ENCODE data around the gene POLR3GL. TPM values are rescaled to one million over a fixed set of nuclear protein-coding genes. Genes with fewer than 3 reads are reported as not detected.

The POLR3GL gene
- polyA plus RNA-seq, 1 donor (not counting 4 experiments of a cell fraction or from before 2014, with no cell fraction given): 14.0 TPM

DNA sequence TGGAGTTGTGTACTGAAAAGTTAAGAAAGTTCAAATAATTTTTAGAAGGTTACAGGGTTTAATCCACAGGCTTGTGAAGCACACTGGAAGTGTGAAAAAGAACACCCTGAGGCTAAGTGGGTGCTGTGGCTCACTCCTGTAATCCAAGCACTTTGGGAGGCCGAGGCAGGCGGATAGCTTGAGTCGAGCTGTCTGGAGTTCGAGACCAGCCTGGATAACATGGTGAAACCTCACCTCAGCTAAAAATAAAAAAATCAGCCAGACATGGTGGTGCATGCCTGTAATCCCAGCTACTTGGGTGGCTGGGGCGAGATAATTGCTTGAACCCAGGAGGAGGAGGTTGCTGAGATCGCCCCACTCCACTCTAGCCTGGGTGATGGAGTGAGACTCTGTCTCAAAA, 22.1 kb downstream of the POLR3GL start:
- dilution Hi-C loops (cut with MboI; ENCODE audit: extremely low pct_ligation_motif_present, low sequenced_read_pairs): no loop called here
- H3K27me3 ChIP-seq (ENCODE audit: control insufficient read depth, extremely low read depth, insufficient read depth, low read length): no peaks in the 10 kb centered on the region
- FAIRE-seq (no peak), DNase-seq (ENCODE audit: low read depth, low spot score) (no peak)
- H3K36me3 ChIP-seq (ENCODE audit: control insufficient read depth in 2 of 2, extremely low read depth in 1 of 2, insufficient read depth in 2 of 2, low read length in 2 of 2): no peaks in the 10 kb centered on the region
- H3K9me3 ChIP-seq (ENCODE audit: control insufficient read depth, low read depth, low read length): no peaks in the 10 kb centered on the region
- no peaks in the 10 kb centered on the region for H3K79me2 ChIP-seq (ENCODE audit: control insufficient read depth, insufficient read depth, low read length)
- TF ChIP-seq, protein P1, sequence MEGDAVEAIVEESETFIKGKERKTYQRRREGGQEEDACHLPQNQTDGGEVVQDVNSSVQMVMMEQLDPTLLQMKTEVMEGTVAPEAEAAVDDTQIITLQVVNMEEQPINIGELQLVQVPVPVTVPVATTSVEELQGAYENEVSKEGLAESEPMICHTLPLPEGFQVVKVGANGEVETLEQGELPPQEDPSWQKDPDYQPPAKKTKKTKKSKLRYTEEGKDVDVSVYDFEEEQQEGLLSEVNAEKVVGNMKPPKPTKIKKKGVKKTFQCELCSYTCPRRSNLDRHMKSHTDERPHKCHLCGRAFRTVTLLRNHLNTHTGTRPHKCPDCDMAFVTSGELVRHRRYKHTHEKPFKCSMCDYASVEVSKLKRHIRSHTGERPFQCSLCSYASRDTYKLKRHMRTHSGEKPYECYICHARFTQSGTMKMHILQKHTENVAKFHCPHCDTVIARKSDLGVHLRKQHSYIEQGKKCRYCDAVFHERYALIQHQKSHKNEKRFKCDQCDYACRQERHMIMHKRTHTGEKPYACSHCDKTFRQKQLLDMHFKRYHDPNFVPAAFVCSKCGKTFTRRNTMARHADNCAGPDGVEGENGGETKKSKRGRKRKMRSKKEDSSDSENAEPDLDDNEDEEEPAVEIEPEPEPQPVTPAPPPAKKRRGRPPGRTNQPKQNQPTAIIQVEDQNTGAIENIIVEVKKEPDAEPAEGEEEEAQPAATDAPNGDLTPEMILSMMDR (optimal IDR thresholded peaks at IDR 0.05 in 1 of 3, IDR thresholded peaks at IDR 0.05 in 1 of 3, conservative IDR thresholded peaks at IDR 0.05 in 1 of 3; ENCODE audit: extremely low read depth in 1 of 3, insufficient read depth in 2 of 3, low read length in 3 of 3): no peak
- TF ChIP-seq EZH2 (IDR thresholded peaks at IDR 0.05; ENCODE audit: low read length): no peak
- H3K9me1 ChIP-seq (ENCODE audit: control insufficient read depth, extremely low read depth, insufficient read depth, low read length): no peaks in the 10 kb centered on the region
- H3K9ac ChIP-seq (ENCODE audit: control insufficient read depth, extremely low read depth, insufficient read depth, low read length): no peak overlapping the region
- no peak overlapping the region for H3K4me2 ChIP-seq (ENCODE audit: control insufficient read depth, extremely low read depth, insufficient read depth, low read depth, low read length)
- no peak overlapping the region for H3K27ac ChIP-seq (ENCODE audit: control insufficient read depth, insufficient read depth, low read length)
- H4K20me1 ChIP-seq (ENCODE audit: control insufficient read depth, extremely low read depth, insufficient read depth, low read length): no peaks in the 10 kb centered on the region
- no peak overlapping the region for H3K4me3 ChIP-seq (ENCODE audit: control insufficient read depth in 2 of 3, extremely low read depth in 1 of 3, insufficient read depth in 2 of 3, low read depth in 1 of 3, low read length in 3 of 3)
- no peak overlapping the region for H2AFZ ChIP-seq (ENCODE audit: control insufficient read depth, low read length)
- H3K4me1 ChIP-seq (ENCODE audit: control insufficient read depth, extremely low read depth, insufficient read depth, low read length): peaks cover 30% of the 10 kb centered on the region

DNA sequence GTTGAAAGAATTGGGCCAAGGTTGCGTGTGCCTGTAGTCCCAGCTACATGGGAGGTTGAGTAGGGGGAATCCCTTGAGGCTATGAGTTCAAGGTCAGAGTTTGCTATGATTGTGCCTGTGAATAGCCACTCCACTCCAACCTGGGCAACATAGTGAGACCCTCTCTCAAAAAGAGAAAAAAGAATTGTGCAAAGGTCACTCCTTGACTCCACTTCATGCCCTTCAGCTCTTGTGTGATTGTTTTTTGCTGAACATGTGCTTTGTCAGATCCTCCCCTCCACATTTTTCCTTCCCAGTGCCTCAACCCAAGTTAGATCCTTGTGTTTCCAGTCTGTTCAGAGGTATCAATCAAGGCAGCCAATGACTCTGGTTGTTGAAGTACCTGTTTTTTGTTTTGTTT, 23.4 kb downstream of the POLR3GL start:
- dilution Hi-C loops (cut with MboI; ENCODE audit: extremely low pct_ligation_motif_present, low sequenced_read_pairs): no loop called here
- H4K20me1 ChIP-seq (ENCODE audit: control insufficient read depth, extremely low read depth, insufficient read depth, low read length): no peaks in the 10 kb centered on the region
- peaks cover 30% of the 10 kb centered on the region for H3K4me1 ChIP-seq (ENCODE audit: control insufficient read depth, extremely low read depth, insufficient read depth, low read length)

More for the DNA sequence above, 23.4 kb downstream of the POLR3GL start:
- Histone ChIP-seq H3K9ac (ENCODE audit: control insufficient read depth, extremely low read depth, insufficient read depth, low read length) (no peak overlapping the region), H3K4me2 (ENCODE audit: control insufficient read depth, extremely low read depth, insufficient read depth, low read depth, low read length) (no peak overlapping the region), H3K27me3 (ENCODE audit: control insufficient read depth, extremely low read depth, insufficient read depth, low read length) (no peaks in the 10 kb centered on the region), H2AFZ (ENCODE audit: control insufficient read depth, low read length) (no peak overlapping the region), H3K79me2 (ENCODE audit: control insufficient read depth, insufficient read depth, low read length) (no peaks in the 10 kb centered on the region), H3K27ac (ENCODE audit: control insufficient read depth, insufficient read depth, low read length) (no peak overlapping the region), H3K9me3 (ENCODE audit: control insufficient read depth, low read depth, low read length) (no peaks in the 10 kb centered on the region), H3K4me3 (ENCODE audit: control insufficient read depth in 2 of 3, extremely low read depth in 1 of 3, insufficient read depth in 2 of 3, low read depth in 1 of 3, low read length in 3 of 3) (no peak overlapping the region), H3K36me3 (ENCODE audit: control insufficient read depth in 2 of 2, extremely low read depth in 1 of 2, insufficient read depth in 2 of 2, low read length in 2 of 2) (peaks cover 0 to 3% of the 10 kb centered on the region in 2 experiments), H3K9me1 (ENCODE audit: control insufficient read depth, extremely low read depth, insufficient read depth, low read length) (no peaks in the 10 kb centered on the region)
- no peak for DNase-seq (ENCODE audit: low read depth, low spot score)
- FAIRE-seq: no peak
- TF ChIP-seq, protein P1 (optimal IDR thresholded peaks at IDR 0.05 in 1 of 3, IDR thresholded peaks at IDR 0.05 in 1 of 3, conservative IDR thresholded peaks at IDR 0.05 in 1 of 3; ENCODE audit: extremely low read depth in 1 of 3, insufficient read depth in 2 of 3, low read length in 3 of 3): no peak
- TF ChIP-seq EZH2 (IDR thresholded peaks at IDR 0.05; ENCODE audit: low read length): no peak
